ENCODE measurements around the gene DPYD.

The DPYD gene

GRCh38 chr1:97508653-97509218 is 412.1 kb downstream of the DPYD start:
- no peak for DNase-seq

GRCh38 chr1:97507863-97508262 is 413.0 kb downstream of the DPYD start:
- DNase-seq = no peak

- no peak for DNase-seq
Measured at GRCh38 chr1:97506368-97506767, 414.5 kb downstream of the DPYD start.

GRCh38 chr1:97505816-97506215 is 415.0 kb downstream of the DPYD start:
- DNase-seq = no peak

GRCh38 chr1:97505289-97505688 is 415.5 kb downstream of the DPYD start:
- DNase-seq = no peak

GRCh38 chr1:97502360-97502759 is 418.5 kb downstream of the DPYD start:
- DNase-seq = no peak

GRCh38 chr1:97501628-97502027 is 419.2 kb downstream of the DPYD start:
- no peak for DNase-seq

- no peak for DNase-seq
Measured at GRCh38 chr1:97500760-97501159, 420.1 kb downstream of the DPYD start.

- no peak for DNase-seq
Measured at GRCh38 chr1:97499667-97500066, 421.2 kb downstream of the DPYD start.

GRCh38 chr1:97489834-97490233 is 431.0 kb downstream of the DPYD start:
- no peak for DNase-seq

GRCh38 chr1:97488530-97488929 is 432.3 kb downstream of the DPYD start:
- DNase-seq = no peak

- DNase-seq = no peak
Measured at GRCh38 chr1:97482022-97482421, 438.8 kb downstream of the DPYD start.

- no peak for DNase-seq
Measured at GRCh38 chr1:97467445-97467844, 453.4 kb downstream of the DPYD start.

GRCh38 chr1:97464305-97464704 is 456.5 kb downstream of the DPYD start:
- no peak for DNase-seq

- no peak for DNase-seq
Measured at GRCh38 chr1:97461782-97462181, 459.1 kb downstream of the DPYD start.

- DNase-seq = no peak
Measured at GRCh38 chr1:97457446-97458089, 463.3 kb downstream of the DPYD start.

GRCh38 chr1:97451944-97452343 is 468.9 kb downstream of the DPYD start:
- DNase-seq = no peak

- no peak for DNase-seq
Measured at GRCh38 chr1:97451046-97451826, 469.6 kb downstream of the DPYD start.

- no peak for DNase-seq
Measured at GRCh38 chr1:97441966-97442365, 478.9 kb downstream of the DPYD start.

GRCh38 chr1:97433824-97434177 is 487.0 kb downstream of the DPYD start:
- no peak for DNase-seq

GRCh38 chr1:97433094-97433823 is 487.6 kb downstream of the DPYD start:
- no peak for DNase-seq

GRCh38 chr1:97427371-97427770 is 493.5 kb downstream of the DPYD start:
- DNase-seq = no peak

- DNase-seq = no peak
Measured at GRCh38 chr1:97424209-97424608, 496.6 kb downstream of the DPYD start.

- no peak for DNase-seq
Measured at GRCh38 chr1:97423403-97423802, 497.4 kb downstream of the DPYD start.

Data from femur (tissue), 1 donor.